Keratinocyte (primary cell): Measurements from ENCODE around the gene DUSP10. TPM values are rescaled to one million over a fixed set of nuclear protein-coding genes. Genes with fewer than 3 reads are reported as not detected.

Experiments used
- DNase-seq: peaks from one replicate; pipeline ENCODE4 v3.0.0-alpha.2; 2011; ENCODE audit warnings: low read depth, missing footprints, low spot score
- FAIRE-seq: peaks from 2 replicates; lab custom pipeline; 2011; peaks lifted over from hg19 to GRCh38; lab: Jason Lieb, UNC
- H2AFZ ChIP-seq: 2 replicates; pipeline ENCODE4 v1.6.0; 2012; ENCODE audit warnings: low read length, control low read depth, inconsistent platforms; ENCODE audit not compliant: control insufficient read depth
- H3K27ac ChIP-seq: 2 replicates; pipeline ENCODE4 v1.5.1; 2011; ENCODE audit warnings: low read length; ENCODE audit not compliant: control insufficient read depth, insufficient read depth
- H3K27me3 ChIP-seq: 3 replicates; pipeline ENCODE4 v1.6.0; 2011; ENCODE audit warnings: low read length; ENCODE audit not compliant: control insufficient read depth, insufficient read depth; ENCODE audit errors: extremely low read depth
- H3K36me3 ChIP-seq, 2 experiments: 2 replicates in 1 of 2; 3 replicates in 1 of 2; pipeline ENCODE4 v1.5.1; 2011; ENCODE audit warnings: low read length in 2 of 2, mild to moderate bottlenecking in 1 of 2; ENCODE audit not compliant: control insufficient read depth in 2 of 2, insufficient read depth in 2 of 2; ENCODE audit errors: extremely low read depth in 1 of 2
- H3K4me1 ChIP-seq: 3 replicates; pipeline ENCODE4 v1.5.1; 2011; ENCODE audit warnings: low read length; ENCODE audit not compliant: control insufficient read depth, insufficient read depth; ENCODE audit errors: extremely low read depth
- H3K4me2 ChIP-seq: 3 replicates; pipeline ENCODE4 v1.6.0; 2011; ENCODE audit warnings: low read depth, low read length; ENCODE audit not compliant: control insufficient read depth, insufficient read depth; ENCODE audit errors: extremely low read depth
- H3K4me3 ChIP-seq, 3 experiments: fragments of 200-600 bp in 1 of 3; sonication (generic) in 1 of 3; 2 replicates in 2 of 3; 3 replicates in 1 of 3; pipeline ENCODE4 v1.5.1; 2011 to 2016; ENCODE audit warnings: low read length in 3 of 3, mild to moderate bottlenecking in 3 of 3, control low read depth in 2 of 3, inconsistent platforms in 1 of 3, low read depth in 1 of 3, mixed read lengths in 1 of 3, mixed run types in 1 of 3, moderate library complexity in 1 of 3; ENCODE audit not compliant: control insufficient read depth in 2 of 3, insufficient read depth in 2 of 3; ENCODE audit errors: extremely low read depth in 1 of 3
- H3K79me2 ChIP-seq: 2 replicates; pipeline ENCODE4 v1.6.0; 2012; ENCODE audit warnings: low read length; ENCODE audit not compliant: control insufficient read depth, insufficient read depth
- H3K9ac ChIP-seq: 3 replicates; pipeline ENCODE4 v1.6.0; 2011; ENCODE audit warnings: low read length; ENCODE audit not compliant: control insufficient read depth, insufficient read depth; ENCODE audit errors: extremely low read depth
- H3K9me1 ChIP-seq: 3 replicates; pipeline ENCODE4 v1.6.0; 2011; ENCODE audit warnings: low read length; ENCODE audit not compliant: control insufficient read depth, insufficient read depth; ENCODE audit errors: extremely low read depth
- H3K9me3 ChIP-seq: 2 replicates; pipeline ENCODE4 v1.5.1; 2012; ENCODE audit warnings: low read depth, low read length; ENCODE audit not compliant: control insufficient read depth
- H4K20me1 ChIP-seq: 3 replicates; pipeline ENCODE4 v1.6.0; 2011; ENCODE audit warnings: low read length; ENCODE audit not compliant: control insufficient read depth, insufficient read depth; ENCODE audit errors: extremely low read depth
- EZH2 ChIP-seq: IDR thresholded peaks from one replicate; pipeline ENCODE4 v1.6.1; 2012; ENCODE audit warnings: inconsistent platforms, mild to moderate bottlenecking, low read length, moderate library complexity
- dilution Hi-C: fragments of 300-500 bp; cut with MboI; formaldehyde crosslinking; loops from one replicate; pipeline ENCODE4 v1.7.0; 2020; ENCODE audit warnings: low sequenced_read_pairs; ENCODE audit not compliant: extremely low pct_ligation_motif_present
- polyA plus RNA-seq, 5 experiments: library from polyadenylated mRNA; depleted of rRNA in 3 of 5; stranded (reverse) in 3 of 5; stranded (forward) in 1 of 5; unstranded in 1 of 5; fragments of >200 nt; gene quantifications; 1 replicate in 1 of 5; 2 replicates in 3 of 5; 3 replicates in 1 of 5; pipeline versions ENCODE4 v1.2.1 to v1.2.3, GENCODE V29; 2011 to 2012; ENCODE audit warnings: missing spikeins in 2 of 5, low read depth in 1 of 5, low replicate concordance in 1 of 5
- TF ChIP-seq, protein P1 (sequence below), 3 experiments: IDR thresholded peaks in 1 of 3; conservative IDR thresholded peaks in 1 of 3; optimal IDR thresholded peaks in 1 of 3; 2 replicates in 2 of 3; 3 replicates in 1 of 3; pipeline versions ENCODE3 to v1.5.1; 2011; ENCODE audit warnings: low read length in 3 of 3, mild to moderate bottlenecking in 3 of 3, moderate library complexity in 2 of 3, control low read depth in 1 of 3, inconsistent platforms in 1 of 3; ENCODE audit not compliant: insufficient read depth in 2 of 3; ENCODE audit errors: extremely low read depth in 1 of 3

DUSP10 gene
- polyA plus RNA-seq, 1 donor (not counting 4 experiments of a cell fraction or from before 2014, with no cell fraction given): 15.1 TPM

DNA sequence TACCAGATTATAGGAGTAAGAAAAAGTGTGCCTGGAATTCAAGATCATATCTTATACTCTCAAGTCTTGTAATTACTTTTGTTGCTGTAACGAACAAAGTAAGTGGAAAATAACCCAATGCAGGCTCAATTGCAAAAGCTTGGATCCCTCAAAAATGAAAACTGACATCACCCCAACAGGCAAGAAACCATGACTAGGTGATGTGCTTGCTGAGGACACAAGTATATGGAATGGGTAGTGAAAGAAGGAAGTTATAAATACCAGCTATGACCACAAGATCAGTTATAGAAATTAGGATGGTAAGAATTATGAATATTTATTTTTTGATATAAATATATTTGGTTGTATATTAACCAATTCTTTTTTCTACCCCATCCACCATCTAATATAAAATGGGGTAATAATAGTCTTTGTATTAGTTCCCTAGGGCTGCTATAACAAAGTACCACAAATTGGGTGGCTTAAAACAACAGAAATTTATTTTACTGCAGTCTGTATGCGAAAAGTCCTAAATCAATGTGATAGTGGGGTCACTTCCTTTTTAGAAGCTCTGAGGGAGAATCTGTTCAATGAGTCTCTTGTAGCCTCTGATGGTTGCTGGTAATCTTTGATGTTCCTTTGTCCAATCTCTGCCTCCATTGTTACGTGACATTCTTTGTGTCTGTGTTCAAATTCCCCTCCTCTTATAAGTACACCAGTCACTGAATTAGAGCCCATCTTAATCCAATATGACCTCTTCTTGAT, 45.0 kb downstream of the DUSP10 start:
- Histone ChIP-seq H4K20me1 (no peaks in the 10 kb centered on the region), H3K9ac (no peak overlapping the region), H2AFZ (no peak overlapping the region), H3K27me3 (no peaks in the 10 kb centered on the region), H3K4me2 (no peak overlapping the region), H3K36me3 (peaks cover 0 to 3% of the 10 kb centered on the region in 2 experiments), H3K79me2 (no peaks in the 10 kb centered on the region), H3K4me3 (no peak overlapping the region), H3K9me1 (no peaks in the 10 kb centered on the region), H3K9me3 (no peaks in the 10 kb centered on the region), H3K27ac (no peak overlapping the region), H3K4me1 (peaks cover 6% of the 10 kb centered on the region)
- no peak for FAIRE-seq
- dilution Hi-C loops: no loop called here
- no peak for TF ChIP-seq EZH2
- TF ChIP-seq, protein P1, sequence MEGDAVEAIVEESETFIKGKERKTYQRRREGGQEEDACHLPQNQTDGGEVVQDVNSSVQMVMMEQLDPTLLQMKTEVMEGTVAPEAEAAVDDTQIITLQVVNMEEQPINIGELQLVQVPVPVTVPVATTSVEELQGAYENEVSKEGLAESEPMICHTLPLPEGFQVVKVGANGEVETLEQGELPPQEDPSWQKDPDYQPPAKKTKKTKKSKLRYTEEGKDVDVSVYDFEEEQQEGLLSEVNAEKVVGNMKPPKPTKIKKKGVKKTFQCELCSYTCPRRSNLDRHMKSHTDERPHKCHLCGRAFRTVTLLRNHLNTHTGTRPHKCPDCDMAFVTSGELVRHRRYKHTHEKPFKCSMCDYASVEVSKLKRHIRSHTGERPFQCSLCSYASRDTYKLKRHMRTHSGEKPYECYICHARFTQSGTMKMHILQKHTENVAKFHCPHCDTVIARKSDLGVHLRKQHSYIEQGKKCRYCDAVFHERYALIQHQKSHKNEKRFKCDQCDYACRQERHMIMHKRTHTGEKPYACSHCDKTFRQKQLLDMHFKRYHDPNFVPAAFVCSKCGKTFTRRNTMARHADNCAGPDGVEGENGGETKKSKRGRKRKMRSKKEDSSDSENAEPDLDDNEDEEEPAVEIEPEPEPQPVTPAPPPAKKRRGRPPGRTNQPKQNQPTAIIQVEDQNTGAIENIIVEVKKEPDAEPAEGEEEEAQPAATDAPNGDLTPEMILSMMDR (optimal IDR thresholded peaks at IDR 0.05 in 1 of 3, IDR thresholded peaks at IDR 0.05 in 1 of 3, conservative IDR thresholded peaks at IDR 0.05 in 1 of 3; ENCODE audit: extremely low read depth in 1 of 3, insufficient read depth in 2 of 3, low read length in 3 of 3): no peak
- DNase-seq: no peak

DNA sequence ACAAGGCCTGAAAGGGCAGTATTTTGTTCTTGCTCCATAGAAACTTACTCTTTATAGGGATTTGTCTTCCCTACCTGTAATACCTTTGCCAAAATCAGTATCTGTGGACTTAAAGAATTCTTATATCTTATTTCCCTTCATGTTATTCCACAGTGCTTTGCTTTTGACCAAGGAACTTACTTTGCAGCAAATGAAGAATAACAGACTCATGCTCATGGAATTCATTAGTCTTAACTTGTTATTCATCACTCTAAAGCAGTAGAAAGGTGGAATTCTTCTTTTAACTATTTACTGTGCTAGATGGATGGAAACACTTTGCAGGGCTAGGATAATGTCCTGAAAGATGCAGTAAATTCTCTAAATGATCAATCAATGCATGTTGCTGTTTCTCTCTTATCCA, 45.9 kb downstream of the DUSP10 start:
- Histone ChIP-seq H4K20me1 (no peaks in the 10 kb centered on the region), H2AFZ (no peak overlapping the region), H3K4me3 (no peak overlapping the region), H3K79me2 (no peaks in the 10 kb centered on the region), H3K9ac (no peak overlapping the region), H3K9me3 (no peaks in the 10 kb centered on the region), H3K27ac (no peak overlapping the region), H3K9me1 (no peaks in the 10 kb centered on the region), H3K27me3 (no peaks in the 10 kb centered on the region), H3K4me1 (peaks cover 6% of the 10 kb centered on the region), H3K4me2 (no peak overlapping the region), H3K36me3 (peaks cover 0 to 2% of the 10 kb centered on the region in 2 experiments)
- DNase-seq: no peak
- dilution Hi-C loops: no loop called here
- TF ChIP-seq EZH2: no peak
- TF ChIP-seq, protein P1 (optimal IDR thresholded peaks at IDR 0.05 in 1 of 3, IDR thresholded peaks at IDR 0.05 in 1 of 3, conservative IDR thresholded peaks at IDR 0.05 in 1 of 3; ENCODE audit: extremely low read depth in 1 of 3, insufficient read depth in 2 of 3, low read length in 3 of 3): no peak
- no peak for FAIRE-seq
